AG04450 (cell line): Measurements from ENCODE around the gene SRRM4. TPM values are rescaled to one million over a fixed set of nuclear protein-coding genes. Genes with fewer than 3 reads are reported as not detected.

Experiments
- CTCF ChIA-PET: fragments of 300-600, 350-600 bp; formaldehyde crosslinking; extraction: SDS; loops from one replicate; lab custom pipeline; 2022; ENCODE audit warnings: antibody characterized with exemption, inconsistent platforms; lab: Charles Lee
- POLR2A ChIA-PET: fragments of 350-600 bp; formaldehyde crosslinking; extraction: SDS; loops from one replicate; lab custom pipeline; 2021; ENCODE audit warnings: antibody characterized with exemption, inconsistent platforms; lab: Yijun Ruan, JAX
- DNase-seq: peaks from one replicate; pipeline ENCODE4 v3.0.0-alpha.2; 2011; ENCODE audit warnings: low read depth, low spot score
- H3K27ac ChIP-seq: one replicate; pipeline ENCODE4 v1.5.1; 2012; ENCODE audit warnings: low read depth, low read length, control low read depth
- H3K27me3 ChIP-seq: one replicate; pipeline ENCODE4 v1.6.0; 2012; ENCODE audit warnings: low read length; ENCODE audit not compliant: control insufficient read depth, insufficient read depth
- H3K4me3 ChIP-seq: 2 replicates; pipeline ENCODE4 v1.5.1; 2011; ENCODE audit warnings: mild to moderate bottlenecking, low read depth, low read length, control low read depth
- H3K9me3 ChIP-seq: 2 replicates; pipeline ENCODE4 v1.5.1; 2012; ENCODE audit warnings: low read length; ENCODE audit not compliant: control insufficient read depth, insufficient read depth
- polyA plus RNA-seq: library from polyadenylated mRNA; depleted of rRNA; stranded (reverse); fragments of >200 nt; gene quantifications from 2 replicates; pipeline ENCODE4 v1.2.3, GENCODE V29; 2011
- TF ChIP-seq, protein P1 (sequence below): IDR thresholded peaks from 2 replicates; pipeline ENCODE4 v1.5.1; 2011; ENCODE audit warnings: low read depth, low read length, control low read depth, inconsistent platforms

The SRRM4 gene
- polyA plus RNA-seq, 1 experiment, result not detected

DNA sequence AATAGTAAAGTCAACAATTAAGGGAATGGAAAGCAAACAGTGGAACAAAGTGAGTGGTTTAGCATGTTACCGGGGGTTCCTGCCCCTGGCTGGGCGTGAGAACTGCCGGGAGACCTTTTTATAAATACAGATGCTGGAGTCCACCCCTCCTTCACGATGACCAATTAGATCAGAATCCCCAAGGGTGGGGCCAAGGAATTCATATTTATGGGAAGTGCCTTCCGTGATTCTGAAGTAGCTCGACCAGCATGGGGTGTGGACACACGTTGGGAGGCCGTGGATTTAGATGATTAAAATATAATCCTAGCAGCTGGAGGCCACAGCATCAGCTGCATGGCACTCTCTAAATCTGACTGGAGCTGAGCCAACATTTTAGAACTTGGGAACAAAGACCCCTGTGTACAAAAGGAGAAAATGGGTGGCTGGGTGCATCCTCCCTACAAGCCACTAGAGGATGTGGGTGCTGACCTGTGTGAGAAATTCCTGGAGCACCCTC is 87.9 kb downstream of the SRRM4 start:
- ChIA-PET CTCF (no interaction called here), POLR2A (no interaction called here)
- peaks cover 22% of the 10 kb centered on the region; the same call in 1 of the 2 replicates for H3K9me3 ChIP-seq
- TF ChIP-seq, protein P1, sequence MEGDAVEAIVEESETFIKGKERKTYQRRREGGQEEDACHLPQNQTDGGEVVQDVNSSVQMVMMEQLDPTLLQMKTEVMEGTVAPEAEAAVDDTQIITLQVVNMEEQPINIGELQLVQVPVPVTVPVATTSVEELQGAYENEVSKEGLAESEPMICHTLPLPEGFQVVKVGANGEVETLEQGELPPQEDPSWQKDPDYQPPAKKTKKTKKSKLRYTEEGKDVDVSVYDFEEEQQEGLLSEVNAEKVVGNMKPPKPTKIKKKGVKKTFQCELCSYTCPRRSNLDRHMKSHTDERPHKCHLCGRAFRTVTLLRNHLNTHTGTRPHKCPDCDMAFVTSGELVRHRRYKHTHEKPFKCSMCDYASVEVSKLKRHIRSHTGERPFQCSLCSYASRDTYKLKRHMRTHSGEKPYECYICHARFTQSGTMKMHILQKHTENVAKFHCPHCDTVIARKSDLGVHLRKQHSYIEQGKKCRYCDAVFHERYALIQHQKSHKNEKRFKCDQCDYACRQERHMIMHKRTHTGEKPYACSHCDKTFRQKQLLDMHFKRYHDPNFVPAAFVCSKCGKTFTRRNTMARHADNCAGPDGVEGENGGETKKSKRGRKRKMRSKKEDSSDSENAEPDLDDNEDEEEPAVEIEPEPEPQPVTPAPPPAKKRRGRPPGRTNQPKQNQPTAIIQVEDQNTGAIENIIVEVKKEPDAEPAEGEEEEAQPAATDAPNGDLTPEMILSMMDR, result no peak
- H3K27me3 ChIP-seq, result no peaks in the 10 kb centered on the region
- H3K27ac ChIP-seq, result no peak overlapping the region
- no peak for DNase-seq
- no peak overlapping the region for H3K4me3 ChIP-seq

DNA sequence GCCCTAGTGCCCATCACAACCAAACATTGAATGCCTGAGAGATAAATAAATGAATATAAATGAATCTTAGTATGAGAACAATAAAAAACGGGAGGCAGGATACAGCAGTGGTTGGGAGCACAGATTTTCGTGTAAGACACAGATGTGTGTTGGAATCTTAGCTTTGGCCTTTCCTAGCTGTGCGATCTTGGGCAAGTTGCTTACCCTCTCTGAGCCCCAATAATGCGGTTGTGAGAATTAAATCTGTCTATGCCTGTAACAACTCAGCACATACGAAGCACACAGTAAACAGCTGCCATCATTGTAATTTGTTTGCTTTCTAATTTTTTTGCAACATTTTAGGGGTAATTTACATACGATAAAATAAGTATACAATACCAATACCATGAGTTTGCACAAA is 89.8 kb downstream of the SRRM4 start:
- no peaks in the 10 kb centered on the region for H3K27me3 ChIP-seq
- DNase-seq, result no peak
- ChIA-PET POLR2A (no interaction called here), CTCF (no interaction called here)
- TF ChIP-seq, protein P1, result no peak
- no peak overlapping the region for H3K27ac ChIP-seq
- H3K9me3 ChIP-seq, result peaks cover 22% of the 10 kb centered on the region; the same call in 1 of the 2 replicates
- no peak overlapping the region for H3K4me3 ChIP-seq

DNA sequence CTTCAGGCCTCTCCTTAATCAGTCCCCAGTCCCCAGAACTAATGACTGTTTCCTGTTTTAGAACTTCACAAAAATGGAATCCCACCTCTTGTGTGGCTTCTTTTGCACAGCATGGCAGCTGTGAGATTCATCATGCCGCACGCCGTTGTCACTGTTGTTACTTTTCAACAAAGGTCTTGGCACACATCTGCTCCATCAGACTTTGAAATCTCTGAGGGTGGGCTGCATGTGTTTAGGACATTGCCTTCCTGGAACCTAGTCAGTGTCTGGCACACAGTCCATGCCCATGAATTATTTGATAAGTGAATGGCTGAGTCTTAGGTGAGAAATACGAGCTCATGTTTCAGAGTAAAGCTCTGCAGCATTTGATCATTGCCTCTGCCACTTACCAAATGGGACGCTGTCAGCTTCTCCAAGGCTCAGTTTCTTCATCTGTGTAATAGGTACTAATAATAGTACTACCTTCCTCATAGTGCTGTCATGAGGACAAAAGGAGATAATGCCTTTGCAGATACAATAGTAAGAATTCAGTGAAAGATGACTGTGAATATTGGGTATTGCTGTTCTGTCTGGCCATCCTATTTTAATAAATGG is 90.4 kb downstream of the SRRM4 start:
- H3K27ac ChIP-seq, result no peak overlapping the region
- peaks cover 22% of the 10 kb centered on the region; the same call in 1 of the 2 replicates for H3K9me3 ChIP-seq
- no peak for DNase-seq
- CTCF ChIA-PET, result no interaction called here
- H3K4me3 ChIP-seq, result no peak overlapping the region
- TF ChIP-seq, protein P1, result no peak
- POLR2A ChIA-PET, result no interaction called here
- H3K27me3 ChIP-seq, result no peaks in the 10 kb centered on the region

DNA sequence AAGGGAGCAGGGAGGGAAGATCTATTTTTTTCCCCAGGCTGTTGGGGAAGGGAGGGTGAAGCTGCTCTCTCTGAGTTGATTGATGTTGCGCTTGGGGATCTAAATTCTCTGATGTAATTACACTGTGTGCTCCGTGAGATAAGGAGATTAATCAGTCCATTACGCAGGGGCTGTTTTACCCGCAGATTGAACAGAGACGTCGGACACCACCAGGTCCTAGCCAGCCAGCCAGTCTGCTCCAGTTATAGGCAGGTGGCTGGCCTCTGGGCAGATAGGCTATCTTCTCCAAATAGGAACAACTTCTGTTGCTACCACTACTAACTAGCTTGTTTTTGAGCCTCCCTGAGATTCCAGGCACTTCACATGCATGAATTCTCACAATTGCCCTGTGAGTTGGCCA is 91.1 kb downstream of the SRRM4 start:
- Histone ChIP-seq H3K27me3 (no peaks in the 10 kb centered on the region), H3K9me3 (peaks cover 22% of the 10 kb centered on the region; the same call in 1 of the 2 replicates), H3K4me3 (no peak overlapping the region), H3K27ac (no peak overlapping the region)
- POLR2A ChIA-PET, result no interaction called here
- CTCF ChIA-PET, result no interaction called here
- DNase-seq, result no peak
- TF ChIP-seq, protein P1, result no peak

DNA sequence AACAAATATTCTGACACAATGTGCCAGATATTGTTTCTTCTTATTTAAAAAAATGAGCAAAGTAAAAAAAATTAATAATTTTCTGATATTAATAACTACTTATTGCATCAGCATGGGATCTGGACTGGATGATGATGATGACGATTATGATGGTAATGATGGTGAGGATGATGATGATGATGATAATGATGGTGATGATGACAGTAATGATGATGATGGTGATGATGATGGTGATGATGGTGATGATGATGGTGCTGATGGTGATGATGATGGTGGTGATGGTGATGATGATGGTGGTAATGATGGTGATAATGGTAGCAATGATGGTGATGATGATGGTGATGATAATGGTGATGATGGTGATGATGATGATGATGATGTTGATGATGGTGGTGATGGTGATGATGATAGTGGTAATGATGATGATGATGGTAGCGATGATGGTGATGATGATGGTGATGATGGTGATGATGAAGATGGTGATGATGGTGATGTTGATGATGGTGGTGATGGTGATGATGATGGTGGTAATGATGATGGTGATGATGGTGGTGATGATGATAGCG is 94.0 kb downstream of the SRRM4 start:
- CTCF ChIA-PET, result no interaction called here
- POLR2A ChIA-PET, result no interaction called here
- TF ChIP-seq, protein P1, result no peak
- Histone ChIP-seq H3K27ac (no peak overlapping the region), H3K9me3 (peaks cover 11% of the 10 kb centered on the region; the same call in 1 of the 2 replicates), H3K4me3 (no peak overlapping the region), H3K27me3 (no peaks in the 10 kb centered on the region)
- DNase-seq, result no peak
